K562 (cell line): ENCODE results near the gene PNKD. TPM values are rescaled to one million over a fixed set of nuclear protein-coding genes. Genes with fewer than 3 reads are reported as not detected.

Experiments used
- ATAC-seq: fragments of 200-7000 bp; cut with Tn5 transposase; 3 replicates; pipeline ENCODE4 v1.9.1; 2020; ENCODE audit warnings: moderate library complexity
- BruUV-seq: library from RNA; stranded (reverse); fragments of 400-500 nt; replicated peaks from 2 replicates; lab custom pipeline; 2021; lab: Mats Ljungman, UMichigan
- CTCF ChIA-PET: fragments of 300-600 bp; formaldehyde crosslinking; extraction: SDS; loops from one replicate; lab custom pipeline; 2021; ENCODE audit warnings: low intra/inter-chr PET ratio; lab: Yijun Ruan, JAX
- POLR2A ChIA-PET: fragments of 300-600, 350-650 bp; sonication (Branson Sonifier 250); formaldehyde crosslinking; extraction: SDS; loops from one replicate; lab custom pipeline; 2021; ENCODE audit warnings: antibody characterized with exemption, inconsistent platforms; lab: Yijun Ruan, JAX
- DNase-seq, 4 experiments: peaks; one replicate each; pipeline versions ENCODE4 v3.0.0 to v3.0.0-alpha.2; 2011 to 2018; ENCODE audit warnings: low spot score in 3 of 4, mixed read lengths in 3 of 4; ENCODE audit errors: extremely low read depth in 1 of 4
- FAIRE-seq: peaks from 2 replicates; lab custom pipeline; 2011; peaks lifted over from hg19 to GRCh38; lab: Jason Lieb, UNC
- H2AFZ ChIP-seq: 2 replicates; pipeline ENCODE4 v1.6.0; 2011; ENCODE audit warnings: low read depth, low read length, control low read depth, inconsistent platforms
- H3K27ac ChIP-seq: fragments of 200-600 bp; 3 replicates; pipeline ENCODE4 v1.8.0; 2011; ENCODE audit warnings: low read depth, mild to moderate bottlenecking, control low read depth, inconsistent platforms, low read length, moderate library complexity, mixed read lengths; ENCODE audit errors: extremely low read depth
- H3K27me3 ChIP-seq, 2 experiments: fragments of 300-600 bp in 1 of 2; 2 replicates in 1 of 2; 3 replicates in 1 of 2; pipeline versions ENCODE4 v1.6.0 to v1.8.0; 2011; ENCODE audit warnings: inconsistent platforms in 2 of 2, low read length in 2 of 2, mild to moderate bottlenecking in 1 of 2, mixed read lengths in 1 of 2, moderate library complexity in 1 of 2; ENCODE audit not compliant: control insufficient read depth in 2 of 2, insufficient read depth in 2 of 2
- H3K36me3 ChIP-seq: fragments of 300-600 bp; 3 replicates; pipeline ENCODE4 v1.8.0; 2011; ENCODE audit warnings: mild to moderate bottlenecking, low read length, inconsistent platforms; ENCODE audit not compliant: control insufficient read depth, insufficient read depth
- H3K4me1 ChIP-seq, 2 experiments: fragments of 200-600 bp in 1 of 2; replicated peaks in 1 of 2; 2 replicates in 1 of 2; 3 replicates in 1 of 2; pipeline versions ENCODE4 v1.5.1 to v1.8.0; 2011; ENCODE audit warnings: inconsistent platforms in 2 of 2, low read length in 2 of 2, mild to moderate bottlenecking in 1 of 2, mixed read lengths in 1 of 2, moderate library complexity in 1 of 2; ENCODE audit not compliant: control insufficient read depth in 2 of 2, insufficient read depth in 2 of 2
- H3K4me2 ChIP-seq: 2 replicates; pipeline ENCODE4 v1.6.1; 2011; ENCODE audit warnings: low read length, control low read depth, inconsistent platforms, mixed read lengths; ENCODE audit not compliant: insufficient read depth
- H3K4me3 ChIP-seq: fragments of 200-600 bp; sonication (generic), shearing (Covaris generic); 2 replicates; pipeline ENCODE4 v1.5.1; 2016; ENCODE audit warnings: control low read depth, inconsistent platforms
- H3K79me2 ChIP-seq: fragments of 200-600 bp; 3 replicates; pipeline ENCODE4 v1.8.0; 2011; ENCODE audit warnings: low read length, inconsistent platforms; ENCODE audit not compliant: control insufficient read depth, insufficient read depth
- H3K9ac ChIP-seq, 2 experiments: 2 replicates each; pipeline versions ENCODE4 v1.6.0 to v1.6.1; 2011; ENCODE audit warnings: low read depth in 2 of 2, low read length in 2 of 2, control low read depth in 1 of 2, inconsistent platforms in 1 of 2, mild to moderate bottlenecking in 1 of 2, mixed read lengths in 1 of 2; ENCODE audit not compliant: insufficient read depth in 1 of 2
- H3K9me1 ChIP-seq: one replicate; pipeline ENCODE4 v1.6.0; 2011; ENCODE audit warnings: inconsistent platforms, mild to moderate bottlenecking, low read length, moderate library complexity; ENCODE audit not compliant: control insufficient read depth, insufficient read depth
- H3K9me3 ChIP-seq: replicated peaks from 2 replicates; pipeline ENCODE4 v1.5.1; 2011; ENCODE audit warnings: low read depth, low read length, inconsistent platforms; ENCODE audit not compliant: control insufficient read depth, insufficient read depth
- H4K20me1 ChIP-seq: replicated peaks from 2 replicates; pipeline ENCODE4 v1.6.1; 2011; ENCODE audit warnings: low read length, inconsistent platforms, mixed read lengths; ENCODE audit not compliant: control insufficient read depth, insufficient read depth
- CTBP1 ChIP-seq: fragments of 450-650 bp; IDR thresholded peaks from 2 replicates; pipeline ENCODE4 v1.6.1; 2016; ENCODE audit warnings: borderline replicate concordance
- GMEB1 ChIP-seq: fragments of 250-450 bp; sonication (Bioruptor Pico); IDR thresholded peaks from 2 replicates; pipeline ENCODE4 v1.4.0; 2020; ENCODE audit warnings: mild to moderate bottlenecking
- PKNOX1 ChIP-seq: fragments of 450-650 bp; IDR thresholded peaks from 2 replicates; pipeline ENCODE4 v1.6.1; 2016
- TAF9B ChIP-seq: fragments of 450-650 bp; IDR thresholded peaks from 2 replicates; pipeline ENCODE4 v1.6.1; 2018; ENCODE audit warnings: mild to moderate bottlenecking; ENCODE audit not compliant: partially characterized antibody
- ZNF785 ChIP-seq: fragments of 250-450 bp; sonication (Bioruptor Pico); IDR thresholded peaks from 2 replicates; pipeline ENCODE4 v1.4.0; 2020; ENCODE audit warnings: mild to moderate bottlenecking
- WGBS: fragments of 100-300 bp; shearing (Covaris generic); methylation state at CpG from one replicate; pipeline ENCODE4 v1.1.6; 2016; ENCODE audit warnings: low coverage, mixed read lengths; ENCODE audit not compliant: insufficient coverage; ENCODE audit errors: missing lambda C conversion rate; 5-methylcytosine and 5-hydroxymethylcytosine counted together
- in situ Hi-C: fragments of 300-500 bp; cut with MboI; formaldehyde crosslinking; loops from 4 replicates; pipeline ENCODE4 v1.15.0; 2018; ENCODE audit warnings: inconsistent platforms, mixed read lengths
- intact Hi-C: fragments of 100-400 bp; cut with micrococcal nuclease; formaldehyde crosslinking; loops from 2 replicates; pipeline ENCODE4 v1.14.2; 2022
- polyA plus RNA-seq, 8 experiments: library from polyadenylated mRNA; depleted of rRNA in 4 of 8; stranded (reverse) in 5 of 8; unstranded in 3 of 8; fragments of >200 nt; fragmentation: Nextera tagmentation in 2 of 8; fragmentation: Illumina TruSeq in 1 of 8; extraction: Ambion mirVana in 2 of 8; extraction: Trizol in 1 of 8; gene quantifications; 2 replicates each; pipeline versions ENCODE4 v1.2.1 to v1.2.3, GENCODE V29; 2011 to 2014; ENCODE audit warnings: inconsistent platforms in 1 of 8, missing spikeins in 1 of 8
- total RNA-seq, 7 experiments: library from RNA; depleted of rRNA in 6 of 7; stranded (reverse); fragments of >200 nt in 6 of 7; fragmentation: Illumina TruSeq in 2 of 7; extraction: Trizol in 2 of 7; gene quantifications; 2 replicates each; pipeline versions ENCODE4 v1.2.1 to v1.2.3, GENCODE V29; 2011 to 2021; ENCODE audit warnings: low replicate concordance in 1 of 7

PNKD gene
- total and polyA plus RNA-seq, 9 of the 15 experiments (the other 6 are each of a cell fraction or from before 2014, with no cell fraction given) = 26.0 to 105 (median 60.1) TPM

- no peaks in the 10 kb centered on the region for H3K79me2 ChIP-seq
- no peak overlapping the region for H2AFZ ChIP-seq
- H3K9me1 ChIP-seq = no peaks in the 10 kb centered on the region
- no peak for TF ChIP-seq ZNF785 (CRISPR knock-in tag)
- TF ChIP-seq TAF9B = no peak
- POLR2A ChIA-PET = interaction anchor here (0.7 kb wide), 1 partner anchor 84 kb away, joined by 5 read pairs; no protein-coding TSS in a partner anchor
- H3K4me1 ChIP-seq = 0 out of 5 replicates have a peak, but pooled peaks cover 0 to 2% of the 10 kb centered on the region in 2 experiments
- FAIRE-seq (no peak), ATAC-seq (no peak), DNase-seq (no peak)
- WGBS = 6% methylated on average over 2 of the region's 2 CpGs
- H3K4me3 ChIP-seq = no peak overlapping the region
- H3K9ac ChIP-seq = no peak overlapping the region
- H3K36me3 ChIP-seq = no peaks in the 10 kb centered on the region
- CTCF ChIA-PET = no interaction called here
- H3K27ac ChIP-seq = no peak overlapping the region
- H3K9me3 ChIP-seq = no peaks in the 10 kb centered on the region
- H3K4me2 ChIP-seq = no peak overlapping the region
- BruUV-seq = no TSS peak
- in situ Hi-C loops (no loop called here), intact Hi-C loops (no loop called here)
- no peaks in the 10 kb centered on the region for H4K20me1 ChIP-seq
- H3K27me3 ChIP-seq = no peaks in the 10 kb centered on the region
These were observed 104.9 kb downstream of the PNKD start for GRCh38 chr2:218375212-218375611.

DNA sequence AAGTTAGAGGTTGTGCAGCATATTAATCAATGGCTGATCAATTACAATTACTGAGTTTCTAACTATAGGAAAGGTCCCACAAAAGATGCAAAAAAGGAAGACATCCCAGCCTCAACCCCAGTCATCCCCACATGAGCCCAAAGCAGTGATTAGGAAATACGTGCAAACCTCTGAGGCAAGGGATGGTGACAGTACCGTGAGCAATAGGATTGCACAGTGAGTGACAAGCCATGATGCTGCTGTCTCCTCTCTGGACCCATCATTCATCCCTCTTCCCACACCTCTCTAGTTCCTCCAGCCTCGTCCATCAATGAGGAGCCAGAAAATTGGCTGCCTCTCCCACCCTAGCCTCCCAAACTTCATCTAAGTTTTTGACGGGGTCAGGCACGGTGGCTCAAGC lies 107.7 kb downstream of the PNKD start:
- ATAC-seq (peak; percentile 40; the same call in 2 of the 3 replicates), FAIRE-seq (no peak), DNase-seq (no peak)
- CTCF ChIA-PET = no interaction called here
- intact Hi-C loops = no loop called here
- no peaks in the 10 kb centered on the region for H3K79me2 ChIP-seq
- 33% methylated on average over 4 of the region's 5 CpGs for WGBS
- no peaks in the 10 kb centered on the region for H4K20me1 ChIP-seq
- H3K36me3 ChIP-seq = no peaks in the 10 kb centered on the region
- in situ Hi-C loops = no loop called here
- TF ChIP-seq GMEB1 (CRISPR knock-in tag) = no peak
- peak; percentile 58 for TF ChIP-seq PKNOX1
- TF ChIP-seq CTBP1 = peak; percentile 23; the same call in 1 of the 2 replicates
- no TSS peak for BruUV-seq
- no peaks in the 10 kb centered on the region for H3K9me1 ChIP-seq
- no peak overlapping the region for H3K4me3 ChIP-seq
- H3K4me1 ChIP-seq = peaks cover 0 to 2% of the 10 kb centered on the region in 2 experiments; a peak in 1 of 5 replicates
- POLR2A ChIA-PET = no interaction called here
- H3K27me3 ChIP-seq = no peaks in the 10 kb centered on the region
- H3K9me3 ChIP-seq = no peaks in the 10 kb centered on the region
- H3K4me2 ChIP-seq = no peak overlapping the region
- no peak overlapping the region for H3K27ac ChIP-seq
- H2AFZ ChIP-seq = no peak overlapping the region
- H3K9ac ChIP-seq = no peak overlapping the region
